ENCODE results near the gene TAF1C.

GRCh38 chr16:84183911-84184591 is 2.8 kb downstream of the TAF1C start:
- TF ChIP-seq TAF1 (IDR thresholded peaks at IDR 0.05; ENCODE audit: borderline replicate concordance, low read depth, low read length) = no peak
- TF ChIP-seq, protein P1, sequence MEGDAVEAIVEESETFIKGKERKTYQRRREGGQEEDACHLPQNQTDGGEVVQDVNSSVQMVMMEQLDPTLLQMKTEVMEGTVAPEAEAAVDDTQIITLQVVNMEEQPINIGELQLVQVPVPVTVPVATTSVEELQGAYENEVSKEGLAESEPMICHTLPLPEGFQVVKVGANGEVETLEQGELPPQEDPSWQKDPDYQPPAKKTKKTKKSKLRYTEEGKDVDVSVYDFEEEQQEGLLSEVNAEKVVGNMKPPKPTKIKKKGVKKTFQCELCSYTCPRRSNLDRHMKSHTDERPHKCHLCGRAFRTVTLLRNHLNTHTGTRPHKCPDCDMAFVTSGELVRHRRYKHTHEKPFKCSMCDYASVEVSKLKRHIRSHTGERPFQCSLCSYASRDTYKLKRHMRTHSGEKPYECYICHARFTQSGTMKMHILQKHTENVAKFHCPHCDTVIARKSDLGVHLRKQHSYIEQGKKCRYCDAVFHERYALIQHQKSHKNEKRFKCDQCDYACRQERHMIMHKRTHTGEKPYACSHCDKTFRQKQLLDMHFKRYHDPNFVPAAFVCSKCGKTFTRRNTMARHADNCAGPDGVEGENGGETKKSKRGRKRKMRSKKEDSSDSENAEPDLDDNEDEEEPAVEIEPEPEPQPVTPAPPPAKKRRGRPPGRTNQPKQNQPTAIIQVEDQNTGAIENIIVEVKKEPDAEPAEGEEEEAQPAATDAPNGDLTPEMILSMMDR (IDR thresholded peaks at IDR 0.05) = peak; percentile 28; the same call in 1 of the 2 replicates
- TF ChIP-seq NFIC (IDR thresholded peaks at IDR 0.05; ENCODE audit: borderline replicate concordance) = no peak
- TF ChIP-seq RCOR1 (IDR thresholded peaks at IDR 0.05; ENCODE audit: low read length) = no peak
- TF ChIP-seq RFX5 (IDR thresholded peaks at IDR 0.05; ENCODE audit: low read length) = no peak
